ENCODE measurements around the gene EAF2.

DNA sequence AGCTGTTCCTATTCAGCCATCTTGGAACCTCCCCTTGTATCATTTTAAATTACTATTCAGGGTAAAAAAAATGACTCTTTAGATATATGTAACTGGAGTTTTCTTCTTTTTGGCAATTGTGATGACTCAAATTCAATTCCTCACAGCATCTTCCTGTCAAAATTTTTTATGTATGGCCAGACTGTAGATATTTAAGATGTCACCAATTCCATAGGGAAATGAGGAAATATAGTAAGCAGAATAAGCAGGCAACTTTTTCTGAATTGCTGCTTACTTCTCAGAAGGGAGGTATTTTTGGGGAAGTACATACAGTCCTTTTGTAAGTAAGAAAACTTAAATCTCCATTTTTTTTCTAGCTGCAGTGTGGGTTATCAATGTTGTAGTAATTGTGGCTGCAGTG, 28.8 kb downstream of the EAF2 start:
- no peak for TF ChIP-seq CTCF (IDR thresholded peaks at IDR 0.05)
- no peak for TF ChIP-seq POLR2A (IDR thresholded peaks at IDR 0.05)
- TF ChIP-seq EP300 (IDR thresholded peaks at IDR 0.05), result no peak
